HepG2 (cell line): ENCODE data around the gene PPP4R1. TPM values are rescaled to one million over a fixed set of nuclear protein-coding genes. Genes with fewer than 3 reads are reported as not detected.

Experiments used
- EP300 ChIP-seq, 3 experiments: sonication (generic) in 1 of 3; formaldehyde crosslinking in 1 of 3; IDR thresholded peaks; 2 replicates each; pipeline versions ENCODE4 v1.5.1 to v1.6.1; 2011 to 2020; ENCODE audit warnings: low read depth in 2 of 3, low read length in 2 of 3, borderline replicate concordance in 1 of 3, improper control_type of control experiment in 1 of 3, mild to moderate bottlenecking in 1 of 3, missing genetic modification reagents in 1 of 3, moderate library complexity in 1 of 3
- MAZ ChIP-seq, 2 experiments: sonication (generic) in 1 of 2; formaldehyde crosslinking in 1 of 2; IDR thresholded peaks; 2 replicates each; pipeline versions ENCODE4 v1.5.0 to v1.6.1; 2012 to 2020; ENCODE audit warnings: low read depth in 2 of 2, mild to moderate bottlenecking in 2 of 2, borderline replicate concordance in 1 of 2, improper control_type of control experiment in 1 of 2, low read length in 1 of 2, missing genetic modification reagents in 1 of 2, moderate library complexity in 1 of 2
- POLR2A ChIP-seq, 2 experiments: IDR thresholded peaks; 2 replicates each; pipeline ENCODE4 v1.6.1; 2011; ENCODE audit warnings: low read depth in 2 of 2, low read length in 2 of 2, mild to moderate bottlenecking in 1 of 2, moderate library complexity in 1 of 2; ENCODE audit not compliant: insufficient read depth in 1 of 2
- RBFOX2 ChIP-seq: fragments of 200-400 bp; formaldehyde crosslinking; IDR thresholded peaks from 2 replicates; pipeline ENCODE4 v1.6.1; 2017; ENCODE audit warnings: low read depth, mild to moderate bottlenecking, low read length
- SPEN ChIP-seq: sonication (generic); formaldehyde crosslinking; IDR thresholded peaks from 2 replicates; pipeline ENCODE4 v1.5.1; 2020; ENCODE audit warnings: low read depth, mild to moderate bottlenecking, missing genetic modification reagents
- ZNF136 ChIP-seq: sonication (generic); formaldehyde crosslinking; IDR thresholded peaks from 2 replicates; pipeline ENCODE4 v1.8.1; 2022; ENCODE audit warnings: low read depth, mild to moderate bottlenecking, moderate library complexity, missing genetic modification reagents
- ZNF563 ChIP-seq: sonication (generic); formaldehyde crosslinking; IDR thresholded peaks from 2 replicates; pipeline ENCODE4 v1.8.0; 2022; ENCODE audit warnings: mild to moderate bottlenecking, moderate library complexity, missing genetic modification reagents
- ZNF614 ChIP-seq: IDR thresholded peaks from 2 replicates; pipeline ENCODE4 v1.6.1; 2018; ENCODE audit warnings: missing biosample characterization, missing genetic modification reagents, inconsistent platforms, borderline replicate concordance
- ZNF768 ChIP-seq: sonication (generic); formaldehyde crosslinking; IDR thresholded peaks from 2 replicates; pipeline ENCODE4 v1.4.0; 2020; ENCODE audit warnings: missing genetic modification reagents
- polyA plus RNA-seq, 8 experiments: library from polyadenylated mRNA; depleted of rRNA in 3 of 8; stranded (reverse) in 7 of 8; unstranded in 1 of 8; fragments of >200 nt; fragmentation: Illumina TruSeq in 4 of 8; extraction: Trizol in 4 of 8; gene quantifications; 2 replicates each; pipeline versions ENCODE4 v1.2.1 to v1.2.3, GENCODE V29; 2011 to 2016; ENCODE audit warnings: low read depth in 4 of 8, missing spikeins in 1 of 8, mixed read lengths in 1 of 8; ENCODE audit not compliant: insufficient read depth in 1 of 8
- total RNA-seq, 5 experiments: library from RNA; depleted of rRNA; stranded (reverse); fragments of >200 nt; fragmentation: Illumina TruSeq; extraction: Trizol; gene quantifications; 2 replicates each; pipeline ENCODE4 v1.2.3, GENCODE V29; 2016; ENCODE audit warnings: low read depth in 1 of 5
- TF ChIP-seq, protein P1 (sequence below): sonication (generic); formaldehyde crosslinking; IDR thresholded peaks from 2 replicates; pipeline ENCODE4 v1.8.0; 2022; ENCODE audit warnings: low read depth, missing genetic modification reagents
- TF ChIP-seq, protein P2 (sequence below): sonication (generic); formaldehyde crosslinking; IDR thresholded peaks from 2 replicates; pipeline ENCODE4 v1.8.0; 2022; ENCODE audit warnings: mild to moderate bottlenecking, missing genetic modification reagents, moderate library complexity
- TF ChIP-seq, protein P3 (sequence below): sonication (generic); formaldehyde crosslinking; IDR thresholded peaks from 2 replicates; pipeline ENCODE4 v1.4.0; 2020; ENCODE audit warnings: missing genetic modification reagents
- TF ChIP-seq, protein P4 (sequence below): sonication (generic); formaldehyde crosslinking; IDR thresholded peaks from 2 replicates; pipeline ENCODE4 v1.8.0; 2022; ENCODE audit warnings: missing genetic modification reagents, mild to moderate bottlenecking, inconsistent platforms, borderline replicate concordance
- TF ChIP-seq, protein P5 (sequence below): sonication (generic); formaldehyde crosslinking; IDR thresholded peaks from 2 replicates; pipeline ENCODE4 v1.4.0; 2020; ENCODE audit warnings: missing genetic modification reagents
- TF ChIP-seq, protein P6 (sequence below): IDR thresholded peaks from 2 replicates; pipeline ENCODE4 v1.6.1; 2016

PPP4R1 gene
- total and polyA plus RNA-seq, 2 of the 13 experiments (the other 11 are each of a cell fraction or from before 2014, with no cell fraction given): 66.5 to 72.4 TPM

DNA sequence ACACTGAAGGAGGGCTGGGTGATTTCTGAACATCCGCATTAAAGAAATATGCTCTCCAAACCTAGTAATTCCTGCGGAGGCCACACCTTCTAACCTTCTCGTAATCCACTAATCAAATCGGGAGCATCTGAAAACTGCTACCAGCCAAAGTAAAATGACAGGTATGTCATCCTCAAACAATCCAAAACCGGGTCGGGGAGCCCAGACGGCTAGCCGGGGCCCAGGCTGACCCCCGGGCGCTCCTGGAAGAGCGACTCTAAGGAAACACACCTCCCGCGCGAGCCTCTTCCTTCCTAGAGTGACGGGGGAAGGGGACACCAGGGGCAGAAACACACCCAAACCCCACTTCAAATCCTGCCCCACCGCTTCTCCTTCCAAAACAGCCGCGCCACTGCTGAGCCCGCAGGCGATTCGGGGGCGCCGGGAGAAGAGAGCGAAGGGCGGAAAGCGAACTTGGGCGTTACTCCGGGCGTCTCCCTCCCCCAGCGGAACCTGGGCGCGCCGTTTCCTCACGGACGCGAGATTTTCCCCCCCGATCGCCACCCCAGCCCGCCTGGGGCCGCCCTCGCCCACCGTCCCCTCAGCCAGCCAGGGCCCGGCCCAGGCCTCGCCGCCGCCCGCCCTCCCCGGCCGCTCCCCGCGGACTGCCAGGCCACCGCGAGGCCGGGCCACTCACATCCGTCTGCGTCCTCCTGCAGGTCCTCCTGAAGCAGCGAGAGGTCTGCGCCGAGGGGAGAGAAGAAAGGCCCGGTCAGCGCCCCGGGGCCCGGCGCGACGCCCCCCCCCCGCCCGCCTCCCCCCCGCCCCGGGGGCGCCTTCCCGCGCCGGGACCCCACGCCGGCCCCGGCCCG, 584 bp downstream of the PPP4R1 start (continued):
- TF ChIP-seq, protein P1, sequence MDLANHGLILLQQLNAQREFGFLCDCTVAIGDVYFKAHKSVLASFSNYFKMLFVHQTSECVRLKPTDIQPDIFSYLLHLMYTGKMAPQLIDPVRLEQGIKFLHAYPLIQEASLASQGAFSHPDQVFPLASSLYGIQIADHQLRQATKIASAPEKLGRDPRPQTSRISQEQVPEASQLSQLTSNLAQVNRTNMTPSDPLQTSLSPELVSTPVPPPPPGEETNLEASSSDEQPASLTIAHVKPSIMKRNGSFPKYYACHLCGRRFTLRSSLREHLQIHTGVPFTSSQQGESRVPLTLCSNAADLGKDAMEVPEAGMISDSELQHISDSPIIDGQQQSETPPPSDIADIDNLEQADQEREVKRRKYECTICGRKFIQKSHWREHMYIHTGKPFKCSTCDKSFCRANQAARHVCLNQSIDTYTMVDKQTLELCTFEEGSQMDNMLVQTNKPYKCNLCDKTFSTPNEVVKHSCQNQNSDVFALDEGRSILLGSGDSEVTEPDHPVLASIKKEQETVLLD (CRISPR knock-in tag): 0 out of 2 replicates have a peak, but pooled peaks have one; percentile 66
- no peak for TF ChIP-seq ZNF614 (CRISPR knock-in tag)
- peak; percentile 28; the same call in 1 of the 2 replicates for TF ChIP-seq SPEN (CRISPR knock-in tag)
- TF ChIP-seq, protein P2, sequence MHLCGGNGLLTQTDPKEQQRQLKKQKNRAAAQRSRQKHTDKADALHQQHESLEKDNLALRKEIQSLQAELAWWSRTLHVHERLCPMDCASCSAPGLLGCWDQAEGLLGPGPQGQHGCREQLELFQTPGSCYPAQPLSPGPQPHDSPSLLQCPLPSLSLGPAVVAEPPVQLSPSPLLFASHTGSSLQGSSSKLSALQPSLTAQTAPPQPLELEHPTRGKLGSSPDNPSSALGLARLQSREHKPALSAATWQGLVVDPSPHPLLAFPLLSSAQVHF (CRISPR knock-in tag): no peak
- TF ChIP-seq, protein P3, sequence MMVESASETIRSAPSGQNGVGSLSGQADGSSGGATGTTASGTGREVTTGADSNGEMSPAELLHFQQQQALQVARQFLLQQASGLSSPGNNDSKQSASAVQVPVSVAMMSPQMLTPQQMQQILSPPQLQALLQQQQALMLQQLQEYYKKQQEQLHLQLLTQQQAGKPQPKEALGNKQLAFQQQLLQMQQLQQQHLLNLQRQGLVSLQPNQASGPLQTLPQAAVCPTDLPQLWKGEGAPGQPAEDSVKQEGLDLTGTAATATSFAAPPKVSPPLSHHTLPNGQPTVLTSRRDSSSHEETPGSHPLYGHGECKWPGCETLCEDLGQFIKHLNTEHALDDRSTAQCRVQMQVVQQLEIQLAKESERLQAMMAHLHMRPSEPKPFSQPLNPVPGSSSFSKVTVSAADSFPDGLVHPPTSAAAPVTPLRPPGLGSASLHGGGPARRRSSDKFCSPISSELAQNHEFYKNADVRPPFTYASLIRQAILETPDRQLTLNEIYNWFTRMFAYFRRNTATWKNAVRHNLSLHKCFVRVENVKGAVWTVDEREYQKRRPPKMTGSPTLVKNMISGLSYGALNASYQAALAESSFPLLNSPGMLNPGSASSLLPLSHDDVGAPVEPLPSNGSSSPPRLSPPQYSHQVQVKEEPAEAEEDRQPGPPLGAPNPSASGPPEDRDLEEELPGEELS (CRISPR knock-in tag): 0 out of 2 replicates have a peak, but pooled peaks have one; percentile 10
- TF ChIP-seq ZNF136 (CRISPR knock-in tag): no peak
- no peak for TF ChIP-seq EP300 (IDR thresholded peaks at IDR 0.05; ENCODE audit: low read depth in 2 of 2, low read length in 2 of 2)
- no peak for TF ChIP-seq EP300 (CRISPR knock-in tag; IDR thresholded peaks at IDR 0.05; ENCODE audit: borderline replicate concordance)
- TF ChIP-seq ZNF563 (CRISPR knock-in tag): peak; percentile 47; the same call in 1 of the 2 replicates
- 0 out of 2 replicates have a peak, but pooled peaks have one; percentile 21 for TF ChIP-seq ZNF768 (CRISPR knock-in tag)
- no peak for TF ChIP-seq MAZ (IDR thresholded peaks at IDR 0.05; ENCODE audit: borderline replicate concordance, low read depth, low read length)
- 0 out of 2 replicates have a peak, but pooled peaks have one; percentile 24 for TF ChIP-seq MAZ (CRISPR knock-in tag; IDR thresholded peaks at IDR 0.05; ENCODE audit: low read depth)
- TF ChIP-seq, protein P4, sequence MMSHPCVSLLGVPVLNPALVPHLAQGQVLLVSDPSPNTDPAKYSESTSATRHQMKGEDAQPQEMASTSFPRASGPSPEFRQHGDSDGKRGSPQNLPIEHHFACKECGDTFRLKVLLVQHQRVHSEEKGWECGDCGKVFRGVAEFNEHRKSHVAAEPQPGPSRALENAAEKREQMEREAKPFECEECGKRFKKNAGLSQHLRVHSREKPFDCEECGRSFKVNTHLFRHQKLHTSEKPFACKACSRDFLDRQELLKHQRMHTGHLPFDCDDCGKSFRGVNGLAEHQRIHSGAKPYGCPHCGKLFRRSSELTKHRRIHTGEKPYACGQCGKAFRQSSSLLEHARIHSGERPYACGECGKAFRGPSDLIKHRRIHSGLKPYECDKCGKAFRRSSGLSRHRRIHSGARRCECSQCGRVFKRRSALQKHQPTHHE: no peak
- TF ChIP-seq POLR2A (IDR thresholded peaks at IDR 0.05; ENCODE audit: insufficient read depth in 1 of 2, low read depth in 2 of 2, low read length in 2 of 2): peak in 1 of 2 experiments; percentile 44; a peak in 2 of 4 replicates
- TF ChIP-seq, protein P5, sequence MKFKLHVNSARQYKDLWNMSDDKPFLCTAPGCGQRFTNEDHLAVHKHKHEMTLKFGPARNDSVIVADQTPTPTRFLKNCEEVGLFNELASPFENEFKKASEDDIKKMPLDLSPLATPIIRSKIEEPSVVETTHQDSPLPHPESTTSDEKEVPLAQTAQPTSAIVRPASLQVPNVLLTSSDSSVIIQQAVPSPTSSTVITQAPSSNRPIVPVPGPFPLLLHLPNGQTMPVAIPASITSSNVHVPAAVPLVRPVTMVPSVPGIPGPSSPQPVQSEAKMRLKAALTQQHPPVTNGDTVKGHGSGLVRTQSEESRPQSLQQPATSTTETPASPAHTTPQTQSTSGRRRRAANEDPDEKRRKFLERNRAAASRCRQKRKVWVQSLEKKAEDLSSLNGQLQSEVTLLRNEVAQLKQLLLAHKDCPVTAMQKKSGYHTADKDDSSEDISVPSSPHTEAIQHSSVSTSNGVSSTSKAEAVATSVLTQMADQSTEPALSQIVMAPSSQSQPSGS (CRISPR knock-in tag): 0 out of 2 replicates have a peak, but pooled peaks have one; percentile 16
- TF ChIP-seq, protein P6, sequence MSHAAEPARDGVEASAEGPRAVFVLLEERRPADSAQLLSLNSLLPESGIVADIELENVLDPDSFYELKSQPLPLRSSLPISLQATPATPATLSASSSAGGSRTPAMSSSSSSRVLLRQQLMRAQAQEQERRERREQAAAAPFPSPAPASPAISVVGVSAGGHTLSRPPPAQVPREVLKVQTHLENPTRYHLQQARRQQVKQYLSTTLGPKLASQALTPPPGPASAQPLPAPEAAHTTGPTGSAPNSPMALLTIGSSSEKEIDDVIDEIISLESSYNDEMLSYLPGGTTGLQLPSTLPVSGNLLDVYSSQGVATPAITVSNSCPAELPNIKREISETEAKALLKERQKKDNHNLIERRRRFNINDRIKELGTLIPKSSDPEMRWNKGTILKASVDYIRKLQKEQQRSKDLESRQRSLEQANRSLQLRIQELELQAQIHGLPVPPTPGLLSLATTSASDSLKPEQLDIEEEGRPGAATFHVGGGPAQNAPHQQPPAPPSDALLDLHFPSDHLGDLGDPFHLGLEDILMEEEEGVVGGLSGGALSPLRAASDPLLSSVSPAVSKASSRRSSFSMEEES (CRISPR knock-in tag): no peak
- TF ChIP-seq RBFOX2: peak; percentile 75
